Nephron (organoid): ENCODE data around the gene SPZ1.
"Not testable (repeated sequence)": the region's sequence is repeated elsewhere in the genome, so short reads cannot be mapped to it uniquely, and the experiment has no call there.

ENCODE experiments used
- H3K27ac Mint-ChIP-seq, 3 experiments: 2 replicates each; pipeline ENCODE4 v1.8.0; 2020; ENCODE audit warnings: mixed read lengths in 3 of 3, mild to moderate bottlenecking in 2 of 3, moderate library complexity in 1 of 3
- H3K27me3 Mint-ChIP-seq: 2 replicates; pipeline ENCODE4 v1.8.0; 2021; ENCODE audit warnings: low read depth, mild to moderate bottlenecking, moderate library complexity, mixed read lengths
- H3K36me3 Mint-ChIP-seq: 2 replicates; pipeline ENCODE4 v1.8.0; 2020; ENCODE audit warnings: low read depth, mixed read lengths
- H3K4me1 Mint-ChIP-seq: 2 replicates; pipeline ENCODE4 v1.8.0; 2020; ENCODE audit warnings: mixed read lengths
- H3K4me3 Mint-ChIP-seq, 3 experiments: 2 replicates each; pipeline ENCODE4 v1.8.0; 2020; ENCODE audit warnings: mild to moderate bottlenecking in 3 of 3, mixed read lengths in 3 of 3, moderate library complexity in 2 of 3
- H3K9me3 Mint-ChIP-seq: 2 replicates; pipeline ENCODE4 v1.8.0; 2020; ENCODE audit warnings: mixed read lengths
- CTCF ChIP-seq, 3 experiments: fragments of 200-600 bp; sonication (generic); IDR thresholded peaks; one replicate each; pipeline ENCODE4 v1.5.0; 2021; ENCODE audit warnings: antibody characterized with exemption in 3 of 3; ENCODE audit not compliant: unreplicated experiment in 3 of 3

The SPZ1 gene

GRCh38 chr5:80341016-80341775 lies 21.4 kb downstream of the SPZ1 start:
- Mint-ChIP-seq H3K9me3 (no peaks in the 10 kb centered on the region), H3K4me1 (no peaks in the 10 kb centered on the region), H3K27me3 (no peaks in the 10 kb centered on the region), H3K27ac (no peak overlapping the region), H3K4me3 (no peak overlapping the region), H3K36me3 (no peaks in the 10 kb centered on the region)
- TF ChIP-seq CTCF (IDR thresholded peaks at IDR 0.05; ENCODE audit: unreplicated experiment in 3 of 3): no peak

- Mint-ChIP-seq H3K27ac (no peak overlapping the region), H3K27me3 (no peaks in the 10 kb centered on the region), H3K4me1 (no peaks in the 10 kb centered on the region), H3K9me3 (no peaks in the 10 kb centered on the region), H3K36me3 (no peaks in the 10 kb centered on the region), H3K4me3 (no peak overlapping the region)
- no peak for TF ChIP-seq CTCF (IDR thresholded peaks at IDR 0.05; ENCODE audit: unreplicated experiment in 3 of 3)
Observed at GRCh38 chr5:80343067-80343466, 23.3 kb downstream of the SPZ1 start.

GRCh38 chr5:80346055-80346454 lies 26.3 kb downstream of the SPZ1 start:
- no peaks in the 10 kb centered on the region for H3K4me1 Mint-ChIP-seq

GRCh38 chr5:80348171-80348570 lies 28.4 kb downstream of the SPZ1 start:
- H3K27me3 Mint-ChIP-seq: peaks cover 3% of the 10 kb centered on the region
- TF ChIP-seq CTCF (IDR thresholded peaks at IDR 0.05; ENCODE audit: unreplicated experiment in 3 of 3): no peak
- H3K9me3 Mint-ChIP-seq: no peaks in the 10 kb centered on the region
- no peak overlapping the region for H3K27ac Mint-ChIP-seq
- no peaks in the 10 kb centered on the region for H3K4me1 Mint-ChIP-seq
- H3K36me3 Mint-ChIP-seq: no peaks in the 10 kb centered on the region
- H3K4me3 Mint-ChIP-seq: no peak overlapping the region

More at GRCh38 chr5:80346055-80346454, 26.3 kb downstream of the SPZ1 start:
- Mint-ChIP-seq H3K4me3 (no peak overlapping the region), H3K27me3 (peaks cover 3% of the 10 kb centered on the region), H3K27ac (no peak overlapping the region), H3K36me3 (no peaks in the 10 kb centered on the region), H3K9me3 (no peaks in the 10 kb centered on the region)
- peak; percentile 22 to 24 (median 22) for TF ChIP-seq CTCF (IDR thresholded peaks at IDR 0.05; ENCODE audit: unreplicated experiment in 3 of 3)

GRCh38 chr5:80351019-80351418 lies 31.2 kb downstream of the SPZ1 start:
- not testable (repeated sequence) for H3K4me3 Mint-ChIP-seq, H3K9me3 Mint-ChIP-seq, H3K27me3 Mint-ChIP-seq, H3K4me1 Mint-ChIP-seq, H3K36me3 Mint-ChIP-seq, H3K27ac Mint-ChIP-seq

GRCh38 chr5:80355686-80356085 lies 35.9 kb downstream of the SPZ1 start:
- H3K4me3 Mint-ChIP-seq: no peak overlapping the region
- no peaks in the 10 kb centered on the region for H3K27me3 Mint-ChIP-seq
- no peak overlapping the region for H3K27ac Mint-ChIP-seq
- H3K4me1 Mint-ChIP-seq: no peaks in the 10 kb centered on the region
- TF ChIP-seq CTCF (IDR thresholded peaks at IDR 0.05; ENCODE audit: unreplicated experiment in 3 of 3): no peak
- H3K9me3 Mint-ChIP-seq: no peaks in the 10 kb centered on the region
- no peaks in the 10 kb centered on the region for H3K36me3 Mint-ChIP-seq
